B cell (primary cell): ENCODE results near the gene HOXB6. TPM values are rescaled to one million over a fixed set of nuclear protein-coding genes. Genes with fewer than 3 reads are reported as not detected.

Experiments
- ATAC-seq: fragments of 200-7000 bp; cut with Tn5 transposase; one replicate; pipeline ENCODE4 v1.10.0; 2021; ENCODE audit warnings: low read depth, mild to moderate bottlenecking, moderate number of reproducible peaks, moderate library complexity
- CTCF ChIA-PET: fragments of 350-600 bp; sonication (Branson Sonifier 250); formaldehyde crosslinking; loops from one replicate; lab custom pipeline; 2021; ENCODE audit warnings: antibody characterized with exemption, inconsistent platforms; lab: Charles Lee
- POLR2A ChIA-PET: fragments of 350-600 bp; sonication (Branson Sonifier 250); formaldehyde crosslinking; loops from one replicate; lab custom pipeline; 2021; ENCODE audit warnings: antibody characterized with exemption; lab: Charles Lee
- DNase-seq: peaks from one replicate; pipeline ENCODE4 v3.0.0; 2013
- H2AFZ ChIP-seq: 2 replicates; pipeline ENCODE4 v1.6.1; 2012; ENCODE audit warnings: mild to moderate bottlenecking, low read depth, low read length; ENCODE audit not compliant: insufficient read depth, poor library complexity, severe bottlenecking
- H3K27ac ChIP-seq, 2 donors: 1 replicate in 1 of 2; 2 replicates in 1 of 2; pipeline ENCODE4 v1.5.1; 2012 to 2013; ENCODE audit warnings: low read length in 2 of 2, mild to moderate bottlenecking in 2 of 2, moderate library complexity in 1 of 2
- H3K27me3 ChIP-seq, 4 experiments: fragments of 200-600 bp in 1 of 4; sonication (generic) in 1 of 4; replicated peaks in 1 of 4; 1 replicate in 2 of 4; 2 replicates in 2 of 4; pipeline versions ENCODE4 v1.6.1 to v1.7.0; 2013 to 2016; ENCODE audit warnings: low read length in 3 of 4, mild to moderate bottlenecking in 2 of 4, mixed read lengths in 1 of 4, moderate library complexity in 1 of 4; ENCODE audit not compliant: insufficient read depth in 4 of 4, control insufficient read depth in 3 of 4; ENCODE audit errors: control extremely low read depth in 1 of 4
- H3K36me3 ChIP-seq, 2 experiments: replicated peaks in 1 of 2; 1 replicate in 1 of 2; 2 replicates in 1 of 2; pipeline versions ENCODE4 v1.6.1 to v1.7.1; 2013; ENCODE audit warnings: low read length in 1 of 2; ENCODE audit not compliant: insufficient read depth in 2 of 2, control insufficient read depth in 1 of 2; ENCODE audit errors: control extremely low read depth in 1 of 2, extremely low read depth in 1 of 2
- H3K4me1 ChIP-seq, 2 donors: fragments of 200-600 bp in 1 of 2; sonication (generic) in 1 of 2; 1 replicate in 1 of 2; 2 replicates in 1 of 2; pipeline versions ENCODE4 v1.5.1 to v1.6.1; 2013 to 2017; ENCODE audit warnings: low read length in 2 of 2; ENCODE audit not compliant: control insufficient read depth in 2 of 2, insufficient read depth in 2 of 2
- H3K4me2 ChIP-seq: replicated peaks from 2 replicates; pipeline ENCODE3; 2012; ENCODE audit warnings: mild to moderate bottlenecking, low read depth, low read length; ENCODE audit not compliant: poor library complexity, severe bottlenecking
- H3K4me3 ChIP-seq, 5 experiments: fragments of 200-600 bp in 1 of 5; sonication (generic) in 1 of 5; 1 replicate in 3 of 5; 2 replicates in 2 of 5; pipeline versions ENCODE4 v1.5.1 to v1.7.0; 2011 to 2016; ENCODE audit warnings: low read length in 4 of 5, mild to moderate bottlenecking in 4 of 5, low read depth in 2 of 5, control low read depth in 1 of 5, moderate library complexity in 1 of 5; ENCODE audit not compliant: insufficient read depth in 1 of 5; ENCODE audit errors: control extremely low read depth in 1 of 5, extremely low read depth in 1 of 5
- H3K79me2 ChIP-seq: fragments of 200-600 bp; sonication (generic); one replicate; pipeline ENCODE4 v1.6.0; 2016; ENCODE audit warnings: low read length; ENCODE audit not compliant: control insufficient read depth, insufficient read depth
- H3K9ac ChIP-seq: fragments of 200-600 bp; sonication (generic); 2 replicates; pipeline ENCODE4 v1.6.1; 2017; ENCODE audit warnings: mild to moderate bottlenecking, low read length, moderate library complexity
- H3K9me3 ChIP-seq, 3 donors: one replicate each; pipeline versions ENCODE4 v1.6.1 to v1.7.1; 2013; ENCODE audit warnings: low read length in 2 of 3; ENCODE audit not compliant: control insufficient read depth in 2 of 3, insufficient read depth in 1 of 3; ENCODE audit errors: control extremely low read depth in 1 of 3
- H4K20me1 ChIP-seq: 2 replicates; pipeline ENCODE4 v1.6.0; 2012; ENCODE audit warnings: mild to moderate bottlenecking, low read length; ENCODE audit not compliant: insufficient read depth, control insufficient read depth, poor library complexity, severe bottlenecking
- H3K27ac Mint-ChIP-seq: one replicate; pipeline ENCODE4 v1.8.0; 2021; ENCODE audit warnings: mixed read lengths
- H3K27me3 Mint-ChIP-seq: one replicate; pipeline ENCODE4 v1.8.0; 2021; ENCODE audit warnings: mixed read lengths
- H3K4me1 Mint-ChIP-seq: one replicate; pipeline ENCODE4 v1.8.0; 2021; ENCODE audit warnings: mixed read lengths
- H3K4me3 Mint-ChIP-seq: one replicate; pipeline ENCODE4 v1.8.0; 2021; ENCODE audit warnings: mixed read lengths
- H3K9me3 Mint-ChIP-seq: one replicate; pipeline ENCODE4 v1.8.0; 2022; ENCODE audit warnings: mixed read lengths; ENCODE audit not compliant: insufficient read depth
- CTCF ChIP-seq: fragments of 200-600 bp; IDR thresholded peaks from one replicate; pipeline ENCODE4 v1.8.0; 2022; ENCODE audit warnings: antibody characterized with exemption, mild to moderate bottlenecking
- EZH2 ChIP-seq: IDR thresholded peaks from 2 replicates; pipeline ENCODE4 v1.6.1; 2012; ENCODE audit warnings: borderline replicate concordance, low read depth, mild to moderate bottlenecking, moderate library complexity, low read length; ENCODE audit not compliant: insufficient read depth, poor library complexity, severe bottlenecking
- WGBS: methylation state at CpG from one replicate; pipeline ENCODE4 v1.1.5; 2013; ENCODE audit warnings: missing lambda C conversion rate; ENCODE audit not compliant: insufficient coverage; 5-methylcytosine and 5-hydroxymethylcytosine counted together
- intact Hi-C: fragments of 100-400 bp; cut with micrococcal nuclease; formaldehyde crosslinking; loops from one replicate; pipeline ENCODE4 v1.10.0; 2022
- polyA plus RNA-seq: library from polyadenylated mRNA; depleted of rRNA; stranded (reverse); fragments of >200 nt; gene quantifications from 2 replicates; pipeline ENCODE4 v1.2.3, GENCODE V29; 2012
- total RNA-seq, 2 donors: library from RNA; stranded (reverse); fragments of 120-200 nt in 1 of 2; gene quantifications; 1 replicate in 1 of 2; 2 replicates in 1 of 2; pipeline versions ENCODE4 v1.2.3 to v1.2.4, GENCODE V29; 2013 to 2022

HOXB6 gene
- total and polyA plus RNA-seq, 2 donors (not counting 1 experiment from before 2014, with no cell fraction given) = 0.10 TPM; not detected in 1

DNA sequence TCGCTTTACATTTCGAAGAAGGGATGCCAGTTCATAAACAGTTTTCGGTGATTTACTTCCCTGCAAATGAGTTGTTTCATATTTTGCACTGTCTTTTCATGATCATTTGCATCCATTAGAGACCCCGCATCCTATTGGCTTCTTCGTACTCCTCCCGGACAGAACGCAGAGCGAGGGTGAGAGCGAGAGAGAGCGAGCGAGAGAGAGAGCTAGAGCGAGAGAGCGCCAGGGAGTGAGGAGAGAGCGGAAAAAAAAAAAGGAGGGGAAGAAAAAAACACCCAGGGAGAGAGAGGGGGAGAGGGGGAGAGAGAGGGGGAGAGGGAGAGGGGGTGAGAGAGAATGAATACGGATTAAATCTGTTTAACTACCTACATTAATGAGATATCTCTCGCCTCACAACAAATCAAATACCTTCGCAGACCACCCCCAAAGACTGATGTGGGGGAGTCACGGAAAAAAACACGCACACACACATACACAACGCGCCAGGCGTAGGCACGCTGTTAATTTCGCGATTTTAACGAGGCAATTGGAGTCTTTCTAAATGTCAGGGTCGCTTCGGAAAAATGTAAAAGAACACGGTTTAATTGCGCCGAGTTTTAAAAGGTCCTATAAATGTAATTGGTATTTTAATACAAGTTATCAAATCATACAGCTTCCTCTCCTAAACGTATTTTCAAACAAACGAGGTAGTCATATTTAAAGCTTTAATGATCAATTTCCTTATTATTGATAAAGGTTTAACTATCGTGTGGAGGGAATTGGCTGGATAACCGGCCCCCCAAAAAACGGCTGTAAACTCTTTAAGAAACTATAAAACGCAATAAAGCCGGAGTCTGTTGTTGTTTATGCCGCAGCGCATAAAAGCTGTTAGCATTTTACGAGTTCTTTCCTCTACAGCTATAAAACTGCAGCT, 10.5 kb upstream of the HOXB6 start, which contains the start of gene HOXB8:
TSS of gene HOXB8 (minus strand) at position 246 of the 916 bp plus-strand sequence. CDS start 588 bp downstream, outside the sequence.
- ATAC-seq (no peak), DNase-seq (peak; percentile 43)
- ChIA-PET CTCF (interaction anchor here (0.7 to 2.1 kb wide), 8 partner anchors 16 to 356 kb away, joined by 3 to 7 read pairs (median 3); no protein-coding TSS in a partner anchor), POLR2A (interaction anchor here (0.6 kb wide), 1 partner anchor 442 kb away, joined by 4 read pairs; no protein-coding TSS in a partner anchor)
- peak within 1 kb of the TSS; percentile 73 for H3K27ac Mint-ChIP-seq
- peak within 1 kb of the TSS; percentile 89 for H3K4me3 Mint-ChIP-seq
- peaks cover 63 to 79% of the 10 kb centered on the region in 2 donors for H3K4me1 ChIP-seq
- WGBS = 40% methylated on average over 8 of the region's 41 CpGs
- peak within 1 kb of the TSS; percentile 9 for H2AFZ ChIP-seq
- peak within 1 kb of the TSS; percentile 22 for H3K9ac ChIP-seq
- no peak within 1 kb of the TSS for H3K27ac ChIP-seq
- peak within 1 kb of the TSS; percentile 100 for H3K4me2 ChIP-seq
- TF ChIP-seq CTCF = no peak
- TF ChIP-seq EZH2 = no peak
- H3K9me3 Mint-ChIP-seq = no peaks in the 10 kb centered on the region
- H3K27me3 Mint-ChIP-seq = peaks cover 78% of the 10 kb centered on the region
- H3K4me1 Mint-ChIP-seq = peaks cover 51% of the 10 kb centered on the region
- H3K36me3 ChIP-seq = no peaks in the 10 kb centered on the region
- H3K4me3 ChIP-seq = peak within 1 kb of the TSS in 2 of 5 experiments; percentile 8 to 12
- H3K79me2 ChIP-seq = no peaks in the 10 kb centered on the region
- intact Hi-C loops = no loop called here
- H3K27me3 ChIP-seq = peaks cover 0 to 93% (median 62%) of the 10 kb centered on the region in 4 experiments
- peaks cover 0 to 35% (median 0%) of the 10 kb centered on the region in 3 donors for H3K9me3 ChIP-seq
- H4K20me1 ChIP-seq = no peaks in the 10 kb centered on the region
